DND-41 (cell line): ENCODE data around the gene TSPYL6.
"Not testable (repeated sequence)": the region's sequence is repeated elsewhere in the genome, so short reads cannot be mapped to it uniquely, and the experiment has no call there.

Experiments used
- ATAC-seq: fragments of 200-7000 bp; cut with Tn5 transposase; 3 replicates; pipeline ENCODE4 v1.9.1; 2021; ENCODE audit warnings: low read depth; ENCODE audit not compliant: insufficient read depth
- DNase-seq: peaks from one replicate; pipeline ENCODE4 v3.0.0-alpha.2; 2020
- H2AFZ ChIP-seq: 2 replicates; pipeline ENCODE4 v1.6.0; 2012; ENCODE audit warnings: low read depth, low read length
- H3K27ac ChIP-seq: 2 replicates; pipeline ENCODE4 v1.5.1; 2012; ENCODE audit warnings: low read length, inconsistent platforms
- H3K27me3 ChIP-seq: fragments of 200-600 bp; sonication (generic); 2 replicates; pipeline ENCODE4 v1.6.0; 2012; ENCODE audit warnings: low read length, mild to moderate bottlenecking, inconsistent platforms; ENCODE audit not compliant: insufficient read depth, poor library complexity
- H3K36me3 ChIP-seq: 2 replicates; pipeline ENCODE4 v1.5.1; 2012; ENCODE audit warnings: low read length, inconsistent platforms; ENCODE audit not compliant: insufficient read depth
- H3K4me1 ChIP-seq: 2 replicates; pipeline ENCODE4 v1.5.1; 2012; ENCODE audit warnings: mild to moderate bottlenecking, low read length; ENCODE audit not compliant: insufficient read depth
- H3K4me2 ChIP-seq: 2 replicates; pipeline ENCODE4 v1.6.0; 2012; ENCODE audit warnings: mild to moderate bottlenecking, moderate library complexity, low read length, inconsistent platforms; ENCODE audit not compliant: insufficient read depth
- H3K4me3 ChIP-seq, 2 experiments: fragments of 200-600 bp in 1 of 2; shearing (Covaris generic) in 1 of 2; 2 replicates each; pipeline ENCODE4 v1.5.1; 2012 to 2016; ENCODE audit warnings: inconsistent platforms in 2 of 2, low read length in 2 of 2, mild to moderate bottlenecking in 2 of 2, low read depth in 1 of 2, moderate library complexity in 1 of 2
- H3K79me2 ChIP-seq: 2 replicates; pipeline ENCODE4 v1.6.0; 2012; ENCODE audit warnings: low read length, inconsistent platforms; ENCODE audit not compliant: insufficient read depth
- H3K9ac ChIP-seq: 2 replicates; pipeline ENCODE4 v1.6.0; 2012; ENCODE audit warnings: low read depth, mild to moderate bottlenecking, inconsistent platforms, low read length, moderate library complexity
- H3K9me3 ChIP-seq: 2 replicates; pipeline ENCODE4 v1.5.1; 2012; ENCODE audit warnings: low read length, moderate library complexity, mild to moderate bottlenecking, inconsistent platforms; ENCODE audit not compliant: insufficient read depth, severe bottlenecking
- H4K20me1 ChIP-seq: 2 replicates; pipeline ENCODE4 v1.6.0; 2012; ENCODE audit warnings: low read length; ENCODE audit not compliant: insufficient read depth
- CTCF ChIP-seq: IDR thresholded peaks from 2 replicates; pipeline ENCODE4 v1.5.1; 2012; ENCODE audit warnings: borderline replicate concordance, low read length, moderate library complexity, mild to moderate bottlenecking; ENCODE audit not compliant: poor library complexity, severe bottlenecking; ENCODE audit errors: extremely low read depth
- EZH2 ChIP-seq: IDR thresholded peaks from 3 replicates; pipeline ENCODE4 v1.6.1; 2012; ENCODE audit warnings: borderline replicate concordance, low read depth, mild to moderate bottlenecking, moderate library complexity, low read length, inconsistent platforms; ENCODE audit not compliant: severe bottlenecking

TSPYL6 gene

GRCh38 chr2:54256091-54256694 lies at the start of gene TSPYL6:
TSPYL6 (minus strand) TSS chr2:54256229; CDS start chr2:54256151, 78 bp downstream.
- H3K9me3 ChIP-seq = no peaks in the 10 kb centered on the region
- H4K20me1 ChIP-seq = no peaks in the 10 kb centered on the region
- H3K36me3 ChIP-seq = no peaks in the 10 kb centered on the region
- H3K4me1 ChIP-seq = no peaks in the 10 kb centered on the region
- no peak within 1 kb of the TSS for H2AFZ ChIP-seq
- DNase-seq = no peak
- no peaks in the 10 kb centered on the region for H3K79me2 ChIP-seq
- no peak within 1 kb of the TSS for H3K4me3 ChIP-seq
- ATAC-seq = no peak
- no peak within 1 kb of the TSS for H3K9ac ChIP-seq
- H3K4me2 ChIP-seq = no peak within 1 kb of the TSS
- H3K27me3 ChIP-seq = no peaks in the 10 kb centered on the region
- no peak for TF ChIP-seq CTCF
- no peak for TF ChIP-seq EZH2
- H3K27ac ChIP-seq = no peak within 1 kb of the TSS

GRCh38 chr2:54303631-54304030 lies 47.6 kb upstream of the TSPYL6 start:
- DNase-seq = no peak
- H3K9me3 ChIP-seq = no peaks in the 10 kb centered on the region
- TF ChIP-seq CTCF = no peak
- TF ChIP-seq EZH2 = no peak
- no peak overlapping the region for H3K4me3 ChIP-seq
- H3K36me3 ChIP-seq = no peaks in the 10 kb centered on the region
- no peaks in the 10 kb centered on the region for H3K4me1 ChIP-seq
- ATAC-seq = no peak
- H3K4me2 ChIP-seq = no peak overlapping the region
- no peaks in the 10 kb centered on the region for H4K20me1 ChIP-seq
- no peak overlapping the region for H3K27ac ChIP-seq
- no peaks in the 10 kb centered on the region for H3K79me2 ChIP-seq
- no peaks in the 10 kb centered on the region for H3K27me3 ChIP-seq
- no peak overlapping the region for H3K9ac ChIP-seq
- no peak overlapping the region for H2AFZ ChIP-seq

DNA sequence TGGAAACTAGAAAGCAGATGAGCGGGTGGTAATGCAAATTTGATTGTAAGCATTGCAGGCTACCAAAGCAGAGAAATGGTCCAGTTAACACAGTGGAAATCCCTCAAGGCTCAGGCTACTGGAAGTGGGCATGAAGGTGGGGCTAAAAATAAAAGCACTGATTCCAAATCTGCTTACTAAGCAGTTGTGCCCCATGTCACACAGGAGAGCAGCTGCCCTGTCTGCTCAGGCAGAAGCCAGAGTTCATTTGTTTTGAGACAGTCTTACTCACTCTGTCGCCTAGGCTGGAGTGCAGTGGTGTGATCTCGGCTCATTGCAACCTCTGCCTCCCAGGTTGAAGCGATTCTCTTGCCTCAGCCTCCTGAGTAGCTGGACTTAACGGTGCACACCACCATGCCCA lies 42.5 kb upstream of the TSPYL6 start:
- H3K4me2 ChIP-seq = no peak overlapping the region
- H3K4me1 ChIP-seq = no peaks in the 10 kb centered on the region
- ATAC-seq (no peak), DNase-seq (no peak)
- H3K79me2 ChIP-seq = no peaks in the 10 kb centered on the region
- no peak overlapping the region for H3K27ac ChIP-seq
- TF ChIP-seq CTCF (no peak), EZH2 (no peak)
- no peaks in the 10 kb centered on the region for H4K20me1 ChIP-seq
- no peak overlapping the region for H3K4me3 ChIP-seq
- H3K9ac ChIP-seq = no peak overlapping the region
- H2AFZ ChIP-seq = no peak overlapping the region
- H3K36me3 ChIP-seq = no peaks in the 10 kb centered on the region
- H3K27me3 ChIP-seq = no peaks in the 10 kb centered on the region
- H3K9me3 ChIP-seq = no peaks in the 10 kb centered on the region

DNA sequence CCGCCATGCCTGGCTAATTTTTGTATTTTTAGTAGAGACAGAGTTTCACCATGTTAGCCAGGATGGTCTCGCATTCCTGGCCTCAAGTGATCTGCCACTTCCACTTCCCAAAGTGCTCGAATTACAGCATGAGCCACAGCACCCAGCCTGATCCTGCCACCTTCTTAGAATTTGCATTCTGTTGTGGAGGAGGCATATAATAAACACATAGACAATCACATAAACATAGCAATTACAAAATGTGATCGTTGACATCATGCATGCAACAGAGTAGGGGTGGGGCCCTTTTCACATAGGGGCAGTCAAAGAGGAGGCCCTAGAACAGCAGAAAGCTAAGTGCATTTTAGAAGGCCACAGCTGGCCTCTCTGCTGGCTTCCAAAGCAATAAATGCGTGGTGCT lies 39.9 kb upstream of the TSPYL6 start:
- TF ChIP-seq EZH2 (no peak), CTCF (no peak)
- Histone ChIP-seq H4K20me1 (no peaks in the 10 kb centered on the region), H2AFZ (no peak overlapping the region), H3K36me3 (no peaks in the 10 kb centered on the region), H3K27ac (no peak overlapping the region), H3K4me3 (no peak overlapping the region), H3K9me3 (no peaks in the 10 kb centered on the region), H3K4me2 (no peak overlapping the region), H3K27me3 (no peaks in the 10 kb centered on the region), H3K4me1 (no peaks in the 10 kb centered on the region), H3K9ac (no peak overlapping the region), H3K79me2 (no peaks in the 10 kb centered on the region)
- no peak for ATAC-seq
- no peak for DNase-seq

DNA sequence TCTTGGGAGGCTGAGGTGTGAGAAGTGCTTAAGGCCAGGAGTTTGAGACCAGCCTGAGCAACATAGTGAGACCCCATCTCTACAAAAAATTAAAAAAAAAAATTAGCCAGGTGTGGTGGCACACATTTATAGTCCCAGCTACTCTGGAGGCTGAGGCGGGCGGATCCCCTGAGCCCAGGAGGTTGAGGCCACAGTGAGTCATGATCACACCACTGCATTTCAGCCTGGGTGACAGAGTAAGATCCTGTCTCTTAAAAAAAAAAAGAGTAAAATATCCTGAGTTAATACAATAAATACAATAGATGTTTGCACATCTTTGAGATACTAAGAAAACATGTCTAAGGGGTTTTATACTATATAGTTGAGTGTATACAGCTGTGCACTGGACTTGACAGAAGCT lies 38.6 kb upstream of the TSPYL6 start:
- H3K27ac ChIP-seq, H3K27me3 ChIP-seq, H3K79me2 ChIP-seq, H2AFZ ChIP-seq, H3K36me3 ChIP-seq, H3K9ac ChIP-seq, H3K4me1 ChIP-seq, H3K9me3 ChIP-seq, DNase-seq, H3K4me2 ChIP-seq, H3K4me3 ChIP-seq, H4K20me1 ChIP-seq, ATAC-seq: not testable (repeated sequence)
